ENCODE data around the gene OPCML. TPM values are rescaled to one million over a fixed set of nuclear protein-coding genes. Genes with fewer than 3 reads are reported as not detected.

OPCML gene
- total and polyA plus RNA-seq, 2 donors (not counting 1 experiment from before 2014, with no cell fraction given), result not detected

GRCh38 chr11:133230431-133230830 lies 301.9 kb downstream of the OPCML start:
- H3K36me3 ChIP-seq (replicated peaks in 1 of 2; ENCODE audit: control extremely low read depth in 1 of 2, control insufficient read depth in 1 of 2, extremely low read depth in 1 of 2, insufficient read depth in 2 of 2, low read length in 1 of 2), result no peaks in the 10 kb centered on the region
- H3K79me2 ChIP-seq (ENCODE audit: control insufficient read depth, insufficient read depth, low read length), result no peaks in the 10 kb centered on the region
- 97% methylated on average over 5 of the region's 5 CpGs for WGBS (ENCODE audit: insufficient coverage)
- H2AFZ ChIP-seq (ENCODE audit: insufficient read depth, low read depth, low read length, poor library complexity, severe bottlenecking), result no peak overlapping the region
- no peaks in the 10 kb centered on the region for H3K9me3 Mint-ChIP-seq (ENCODE audit: insufficient read depth)
- no peak for ATAC-seq (ENCODE audit: low read depth)
- H3K27ac Mint-ChIP-seq, result no peak overlapping the region
- H3K4me3 ChIP-seq (ENCODE audit: control extremely low read depth in 1 of 5, extremely low read depth in 1 of 5, insufficient read depth in 1 of 5, low read depth in 2 of 5, low read length in 4 of 5), result no peak overlapping the region
- no peak overlapping the region for H3K4me3 Mint-ChIP-seq
- DNase-seq, result no peak
- ChIA-PET CTCF (no interaction called here), POLR2A (no interaction called here)
- H3K27me3 Mint-ChIP-seq, result no peaks in the 10 kb centered on the region
- no peaks in the 10 kb centered on the region for H3K4me1 Mint-ChIP-seq
- no peak overlapping the region for H3K9ac ChIP-seq (ENCODE audit: low read length)
- H3K27me3 ChIP-seq (replicated peaks in 1 of 4; ENCODE audit: control extremely low read depth in 1 of 4, control insufficient read depth in 3 of 4, insufficient read depth in 4 of 4, low read length in 3 of 4), result peaks cover 0 to 6% (median 0%) of the 10 kb centered on the region in 4 experiments
- H3K27ac ChIP-seq (ENCODE audit: low read length in 2 of 2), result no peak overlapping the region
- H3K4me1 ChIP-seq (ENCODE audit: control insufficient read depth in 2 of 2, insufficient read depth in 2 of 2, low read length in 2 of 2), result no peaks in the 10 kb centered on the region
- peaks cover 0 to 27% (median 0%) of the 10 kb centered on the region in 3 donors for H3K9me3 ChIP-seq (ENCODE audit: control extremely low read depth in 1 of 3, control insufficient read depth in 2 of 3, insufficient read depth in 1 of 3, low read length in 2 of 3)
- intact Hi-C loops (cut with micrococcal nuclease), result no loop called here
- H4K20me1 ChIP-seq (ENCODE audit: control insufficient read depth, insufficient read depth, low read length, poor library complexity, severe bottlenecking), result no peaks in the 10 kb centered on the region
- no peak overlapping the region for H3K4me2 ChIP-seq (replicated peaks; ENCODE audit: low read depth, low read length, poor library complexity, severe bottlenecking)
- no peak for TF ChIP-seq CTCF (IDR thresholded peaks at IDR 0.05)
- no peak for TF ChIP-seq EZH2 (IDR thresholded peaks at IDR 0.05; ENCODE audit: borderline replicate concordance, insufficient read depth, low read depth, low read length, poor library complexity, severe bottlenecking)

GRCh38 chr11:133228471-133229329 lies 303.6 kb downstream of the OPCML start:
- 25% methylated on average over 21 of the region's 26 CpGs for WGBS (ENCODE audit: insufficient coverage)
- Histone ChIP-seq H3K9me3 (ENCODE audit: control extremely low read depth in 1 of 3, control insufficient read depth in 2 of 3, insufficient read depth in 1 of 3, low read length in 2 of 3) (peaks cover 0 to 19% (median 0%) of the 10 kb centered on the region in 3 donors), H3K4me2 (replicated peaks; ENCODE audit: low read depth, low read length, poor library complexity, severe bottlenecking) (no peak overlapping the region), H3K27ac (ENCODE audit: low read length in 2 of 2) (no peak overlapping the region), H2AFZ (ENCODE audit: insufficient read depth, low read depth, low read length, poor library complexity, severe bottlenecking) (peak overlapping the region; percentile 22), H3K9ac (ENCODE audit: low read length) (no peak overlapping the region), H3K79me2 (ENCODE audit: control insufficient read depth, insufficient read depth, low read length) (no peaks in the 10 kb centered on the region), H4K20me1 (ENCODE audit: control insufficient read depth, insufficient read depth, low read length, poor library complexity, severe bottlenecking) (no peaks in the 10 kb centered on the region), H3K4me3 (ENCODE audit: control extremely low read depth in 1 of 5, extremely low read depth in 1 of 5, insufficient read depth in 1 of 5, low read depth in 2 of 5, low read length in 4 of 5) (no peak overlapping the region), H3K36me3 (replicated peaks in 1 of 2; ENCODE audit: control extremely low read depth in 1 of 2, control insufficient read depth in 1 of 2, extremely low read depth in 1 of 2, insufficient read depth in 2 of 2, low read length in 1 of 2) (no peaks in the 10 kb centered on the region), H3K27me3 (replicated peaks in 1 of 4; ENCODE audit: control extremely low read depth in 1 of 4, control insufficient read depth in 3 of 4, insufficient read depth in 4 of 4, low read length in 3 of 4) (peaks cover 0 to 6% (median 0%) of the 10 kb centered on the region in 4 experiments), H3K4me1 (ENCODE audit: control insufficient read depth in 2 of 2, insufficient read depth in 2 of 2, low read length in 2 of 2) (no peaks in the 10 kb centered on the region)
- ATAC-seq (ENCODE audit: low read depth) (no peak), DNase-seq (no peak)
- ChIA-PET CTCF (no interaction called here), POLR2A (no interaction called here)
- no peaks in the 10 kb centered on the region for H3K27me3 Mint-ChIP-seq
- H3K4me3 Mint-ChIP-seq, result no peak overlapping the region
- H3K27ac Mint-ChIP-seq, result no peak overlapping the region
- H3K4me1 Mint-ChIP-seq, result no peaks in the 10 kb centered on the region
- no peaks in the 10 kb centered on the region for H3K9me3 Mint-ChIP-seq (ENCODE audit: insufficient read depth)
- no peak for TF ChIP-seq EZH2 (IDR thresholded peaks at IDR 0.05; ENCODE audit: borderline replicate concordance, insufficient read depth, low read depth, low read length, poor library complexity, severe bottlenecking)
- no peak for TF ChIP-seq CTCF (IDR thresholded peaks at IDR 0.05)
- intact Hi-C loops (cut with micrococcal nuclease), result no loop called here
